Measurements from ENCODE around the gene TMEM240. TPM values are rescaled to one million over a fixed set of nuclear protein-coding genes. Genes with fewer than 3 reads are reported as not detected.

Gene TMEM240
- total RNA-seq (1 to 10 TPM in 8 of 9 donors, not detected in 1; 2.6 to 5.6 (median 4.2) TPM), polyA plus RNA-seq (10 to 100 TPM in 1 of 2 donors, 1 to 10 TPM in 1; 1.5 to 12.4 TPM)
- long read RNA-seq, donor 1, result 0 reads
- long read RNA-seq, donor 2, result 0 reads
- long read RNA-seq, donor 3, result 0 reads

DNA sequence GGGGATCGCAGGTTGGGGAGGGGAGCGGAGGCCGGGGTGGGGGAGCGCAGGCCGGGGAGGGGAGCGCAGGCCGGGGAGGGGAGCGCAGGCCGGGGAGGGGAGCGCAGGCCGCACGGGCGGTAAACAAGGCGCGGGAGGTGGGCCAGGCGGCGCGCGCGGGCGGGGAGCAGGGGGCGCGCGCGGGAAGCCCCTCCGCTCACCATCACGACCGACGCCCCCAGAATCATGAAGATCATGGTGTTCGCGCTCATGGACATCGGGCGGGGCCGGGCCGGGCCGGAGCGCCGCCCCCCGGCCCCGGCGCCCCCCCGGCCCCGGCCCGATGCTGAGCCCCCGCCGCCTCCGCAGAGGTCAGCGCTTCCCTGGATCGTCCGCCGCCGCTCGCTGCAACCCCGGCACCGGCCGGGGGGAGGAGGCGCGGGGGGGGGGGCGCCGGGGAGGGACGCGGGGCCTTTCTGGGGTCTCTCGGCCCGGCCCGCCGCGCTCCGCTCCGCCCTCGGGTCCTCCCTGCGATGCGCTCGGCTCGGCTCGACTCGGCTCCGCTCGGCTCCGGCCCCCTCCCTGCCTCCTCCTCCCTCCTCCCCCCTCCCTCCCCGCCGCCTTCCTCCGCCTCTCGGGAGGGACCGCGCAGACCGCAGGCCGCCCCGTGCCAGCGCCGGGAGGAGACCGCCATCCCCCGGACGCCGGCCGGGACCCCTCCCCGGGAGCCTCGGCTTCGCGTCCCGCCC, at the start of gene TMEM240:
TSS of gene TMEM240 (minus strand) at position 535 of the 728 bp plus-strand sequence. CDS start at position 257, 278 bp downstream.
- 0 to 2% (median 2%) methylated on average over 3 to 89 of the region's 100 CpGs for WGBS, 4 donors
- ATAC-seq, result peak; percentile 18 to 67 (median 58)
- Histone ChIP-seq H3K9me3 (no peaks in the 10 kb centered on the region), H3K27ac (peak within 1 kb of the TSS; percentile 16 to 87 (median 77)), H3K4me1 (peaks cover 0 to 55% (median 21%) of the 10 kb centered on the region in 12 donors), H3K27me3 (no peaks in the 10 kb centered on the region), H3K36me3 (peaks cover 0 to 30% (median 18%) of the 10 kb centered on the region in 9 donors), H3K4me3 (peak within 1 kb of the TSS; percentile 34 to 93 (median 58))
- intact Hi-C loops (cut with DNase I), result no loop called here
- TF ChIP-seq, protein P1, sequence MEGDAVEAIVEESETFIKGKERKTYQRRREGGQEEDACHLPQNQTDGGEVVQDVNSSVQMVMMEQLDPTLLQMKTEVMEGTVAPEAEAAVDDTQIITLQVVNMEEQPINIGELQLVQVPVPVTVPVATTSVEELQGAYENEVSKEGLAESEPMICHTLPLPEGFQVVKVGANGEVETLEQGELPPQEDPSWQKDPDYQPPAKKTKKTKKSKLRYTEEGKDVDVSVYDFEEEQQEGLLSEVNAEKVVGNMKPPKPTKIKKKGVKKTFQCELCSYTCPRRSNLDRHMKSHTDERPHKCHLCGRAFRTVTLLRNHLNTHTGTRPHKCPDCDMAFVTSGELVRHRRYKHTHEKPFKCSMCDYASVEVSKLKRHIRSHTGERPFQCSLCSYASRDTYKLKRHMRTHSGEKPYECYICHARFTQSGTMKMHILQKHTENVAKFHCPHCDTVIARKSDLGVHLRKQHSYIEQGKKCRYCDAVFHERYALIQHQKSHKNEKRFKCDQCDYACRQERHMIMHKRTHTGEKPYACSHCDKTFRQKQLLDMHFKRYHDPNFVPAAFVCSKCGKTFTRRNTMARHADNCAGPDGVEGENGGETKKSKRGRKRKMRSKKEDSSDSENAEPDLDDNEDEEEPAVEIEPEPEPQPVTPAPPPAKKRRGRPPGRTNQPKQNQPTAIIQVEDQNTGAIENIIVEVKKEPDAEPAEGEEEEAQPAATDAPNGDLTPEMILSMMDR (IDR thresholded peaks at IDR 0.05), result no peak
- TF ChIP-seq POLR2A (IDR thresholded peaks at IDR 0.05), result no peak
- DNase-seq, result peak; percentile 86 to 90 (median 88)

DNA sequence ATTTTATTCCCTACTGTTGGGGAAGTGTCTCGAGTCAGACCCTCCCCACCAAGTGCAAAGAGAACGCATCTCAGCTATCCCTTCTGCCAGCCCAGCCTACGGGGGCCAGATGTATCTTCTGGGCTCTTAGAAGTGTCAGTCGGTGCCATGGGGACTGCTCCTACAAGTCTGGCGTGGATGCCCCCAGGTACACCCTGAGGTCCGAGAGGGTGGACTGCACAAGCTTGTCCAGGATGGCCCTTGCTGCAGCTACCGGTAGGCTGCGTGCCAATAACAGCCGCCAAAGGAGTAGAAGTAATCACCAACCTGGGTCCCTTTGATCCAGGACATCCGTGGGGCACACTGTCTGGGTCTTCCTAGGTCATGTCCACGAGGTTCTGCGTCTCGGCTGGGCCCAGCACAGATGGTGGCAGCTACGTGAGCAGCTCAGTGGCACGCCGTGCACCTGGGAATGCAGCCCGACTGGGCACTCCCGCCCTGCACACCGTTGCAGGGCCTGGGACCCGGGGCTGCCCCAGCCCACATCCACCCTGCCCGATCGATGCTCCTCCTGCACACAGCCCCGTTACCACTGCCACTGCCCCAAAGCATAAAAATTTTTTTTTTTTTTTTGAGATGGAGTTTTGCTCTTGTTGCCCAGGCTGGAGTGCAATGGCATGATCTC, 43.1 kb upstream of the TMEM240 start:
- Histone ChIP-seq H3K27me3 (peaks cover 0 to 22% (median under 1%) of the 10 kb centered on the region in 9 donors), H3K27ac (no peak overlapping the region), H3K36me3 (no peaks in the 10 kb centered on the region), H3K9me3 (no peaks in the 10 kb centered on the region), H3K4me1 (no peaks in the 10 kb centered on the region), H3K4me3 (no peak overlapping the region)
- ATAC-seq (no peak), DNase-seq (no peak)
- intact Hi-C loops (cut with DNase I), result no loop called here
- WGBS, 4 donors, result 83 to 87% (median 84%) methylated on average over 21 to 23 of the region's 23 CpGs
- TF ChIP-seq, protein P1 (IDR thresholded peaks at IDR 0.05), result no peak
- TF ChIP-seq POLR2A (IDR thresholded peaks at IDR 0.05), result no peak

DNA sequence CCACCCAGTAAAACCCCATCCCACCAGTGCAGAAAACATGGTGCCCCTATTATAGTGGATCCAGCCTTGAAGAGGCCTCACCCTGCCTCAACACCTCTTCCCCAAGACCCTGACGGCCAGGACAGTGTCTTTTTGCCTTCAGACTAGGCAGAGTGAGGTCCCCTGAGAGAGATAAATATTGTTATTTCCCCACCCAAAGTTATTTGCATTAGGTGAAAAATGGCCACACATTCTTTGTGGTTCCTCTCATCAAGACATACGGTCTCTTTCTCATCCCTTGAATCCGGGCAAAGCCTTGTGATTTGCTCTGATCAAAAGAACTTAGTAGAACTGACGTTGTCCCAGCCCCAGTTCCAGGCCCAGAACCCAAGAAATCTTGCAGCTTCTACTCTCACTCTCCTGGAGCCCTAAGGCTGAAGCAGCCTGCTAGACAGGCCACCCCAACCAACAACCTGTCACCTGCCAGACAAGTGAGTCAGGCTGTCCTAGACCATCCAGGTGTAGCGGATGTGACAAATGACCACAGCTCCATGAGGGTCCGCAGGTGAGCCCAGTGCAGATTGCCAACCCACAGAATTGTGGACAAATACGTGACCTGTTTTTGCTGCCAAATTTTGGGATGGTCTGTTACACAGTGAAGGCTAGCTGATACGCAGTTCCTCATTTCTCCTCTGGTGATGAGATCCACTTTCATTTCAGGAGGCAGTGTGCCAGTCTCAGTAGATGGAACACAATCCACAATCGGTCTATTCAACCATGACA, 42.3 kb upstream of the TMEM240 start:
- H3K36me3 ChIP-seq, result no peaks in the 10 kb centered on the region
- no peak overlapping the region for H3K27ac ChIP-seq
- H3K9me3 ChIP-seq, result no peaks in the 10 kb centered on the region
- DNase-seq, result no peak
- no peak overlapping the region for H3K4me3 ChIP-seq
- peaks cover 0 to 19% (median 0%) of the 10 kb centered on the region in 9 donors for H3K27me3 ChIP-seq
- ATAC-seq, result no peak
- WGBS, 4 donors, result 72 to 81% (median 77%) methylated on average over 9 of the region's 9 CpGs
- H3K4me1 ChIP-seq, result no peaks in the 10 kb centered on the region
- intact Hi-C loops (cut with DNase I), result no loop called here
- no peak for TF ChIP-seq POLR2A (IDR thresholded peaks at IDR 0.05)

DNA sequence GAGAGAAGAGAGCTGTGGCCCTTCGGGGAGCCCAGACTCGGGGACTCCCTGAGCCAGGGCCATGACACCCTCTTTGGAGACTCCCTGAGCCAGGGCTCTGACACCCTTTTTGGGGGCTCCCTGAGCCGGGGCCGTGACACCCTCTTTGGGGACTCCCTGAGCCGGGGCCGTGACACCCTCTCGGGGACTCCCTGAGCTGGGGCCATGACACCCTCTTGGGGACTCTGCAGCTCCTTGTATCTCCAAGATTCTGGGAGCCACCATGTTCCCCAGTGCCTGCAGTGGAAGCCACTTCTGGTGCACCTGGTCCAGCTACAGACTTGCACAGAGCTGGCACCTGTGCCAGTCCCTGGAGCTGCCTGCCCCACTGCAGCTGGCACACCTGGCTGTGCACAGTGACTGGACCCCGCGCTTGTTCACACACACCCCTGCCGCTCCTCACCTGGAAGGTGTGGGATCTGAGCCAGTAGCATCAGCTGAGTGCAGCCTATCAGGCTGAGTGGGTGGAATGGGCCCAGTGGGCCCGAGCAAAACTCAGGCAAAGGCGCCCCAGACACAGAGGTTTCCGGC, 38.0 kb upstream of the TMEM240 start:
- no peak for ATAC-seq
- no peak overlapping the region for H3K27ac ChIP-seq
- intact Hi-C loops (cut with DNase I), result loop anchor here in 2 of 10 donors (5.0 to 10.0 kb wide), 2 partner anchors 34 to 76 kb away; partner anchors contain the start of gene CDK11B (in 1 of the 2)

More for the DNA sequence above, 38.0 kb upstream of the TMEM240 start:
- Histone ChIP-seq H3K9me3 (no peaks in the 10 kb centered on the region), H3K4me1 (peaks cover 0 to 15% (median 3%) of the 10 kb centered on the region in 12 donors), H3K27me3 (peaks cover 0 to 14% (median 0%) of the 10 kb centered on the region in 9 donors), H3K36me3 (no peaks in the 10 kb centered on the region), H3K4me3 (no peak overlapping the region)
- DNase-seq, result no peak
- WGBS, 4 donors, result 86 to 89% (median 86%) methylated on average over 10 to 13 of the region's 13 CpGs
- TF ChIP-seq POLR2A (IDR thresholded peaks at IDR 0.05), result no peak
- TF ChIP-seq, protein P1 (IDR thresholded peaks at IDR 0.05), result no peak
